C1 segment of cervical spinal cord (tissue), 14 donors: ENCODE results near the gene REXO5.
"Not testable (repeated sequence)": the region's sequence is repeated elsewhere in the genome, so short reads cannot be mapped to it uniquely, and the experiment has no call there.

Experiments
- DNase-seq, 14 donors: peaks; one replicate each; lab custom pipeline; 2025; lab: John Stamatoyannopoulos, UW

The REXO5 gene

GRCh38 chr16:20803192-20803560 is 3.2 kb upstream of the REXO5 start:
- DNase-seq = no peak

- no peak for DNase-seq
These were observed 2.6 kb upstream of the REXO5 start for GRCh38 chr16:20803561-20804214.

GRCh38 chr16:20805684-20806167 is 601 bp upstream of the REXO5 start:
- DNase-seq = not testable (repeated sequence)

- no peak for DNase-seq
These were observed 1.5 kb downstream of the REXO5 start for GRCh38 chr16:20807862-20808261.

GRCh38 chr16:20811889-20812439 is 5.6 kb downstream of the REXO5 start:
- no peak for DNase-seq

- no peak for DNase-seq
These were observed 6.2 kb downstream of the REXO5 start for GRCh38 chr16:20812510-20812909.

GRCh38 chr16:20814784-20815183 is 8.5 kb downstream of the REXO5 start:
- no peak for DNase-seq

GRCh38 chr16:20818929-20819585 is 12.7 kb downstream of the REXO5 start:
- no peak for DNase-seq

- DNase-seq = no peak
These were observed 15.4 kb downstream of the REXO5 start for GRCh38 chr16:20821682-20822081.

- DNase-seq = no peak
These were observed 16.4 kb downstream of the REXO5 start for GRCh38 chr16:20822521-20823325.

- DNase-seq = no peak
These were observed 19.8 kb downstream of the REXO5 start for GRCh38 chr16:20826039-20826566.

- no peak for DNase-seq
These were observed 23.2 kb downstream of the REXO5 start for GRCh38 chr16:20829536-20829935.

GRCh38 chr16:20830372-20830771 is 24.0 kb downstream of the REXO5 start:
- no peak for DNase-seq

GRCh38 chr16:20833086-20833485 is 26.8 kb downstream of the REXO5 start:
- peak in 2 of 14 donors; percentile 6 to 90 for DNase-seq

- no peak for DNase-seq
These were observed 31.9 kb downstream of the REXO5 start for GRCh38 chr16:20838240-20838639.

- DNase-seq = no peak
These were observed 33.2 kb downstream of the REXO5 start for GRCh38 chr16:20839504-20839903.

- DNase-seq = no peak
These were observed 37.7 kb downstream of the REXO5 start for GRCh38 chr16:20844054-20844453.

GRCh38 chr16:20844588-20844987 is 38.3 kb downstream of the REXO5 start:
- no peak for DNase-seq

- peak in 1 of 14 donors; percentile 76 for DNase-seq
These were observed 39.7 kb downstream of the REXO5 start for GRCh38 chr16:20846030-20846429.

GRCh38 chr16:20846551-20846950 is 40.2 kb downstream of the REXO5 start:
- no peak for DNase-seq

- DNase-seq = no peak
These were observed 41.2 kb downstream of the REXO5 start for GRCh38 chr16:20847550-20847949.
